HG03521 (cell line): ENCODE data around the gene MYB.
"Not testable (repeated sequence)": the region's sequence is repeated elsewhere in the genome, so short reads cannot be mapped to it uniquely, and the experiment has no call there.

Experiments
- ATAC-seq: cut with Tn5 transposase; IDR thresholded peaks from one replicate; pipeline ENCODE4 v1.9.1; 2021; ENCODE audit warnings: mild to moderate bottlenecking, moderate library complexity; ENCODE audit not compliant: unreplicated experiment

Gene MYB

GRCh38 chr6:135246412-135247012 is 65.4 kb downstream of the MYB start:
- ATAC-seq = not testable (repeated sequence)

- no peak for ATAC-seq
Observed at GRCh38 chr6:135250234-135250633, 69.1 kb downstream of the MYB start.

GRCh38 chr6:135250751-135251497 is 69.8 kb downstream of the MYB start:
- no peak for ATAC-seq

- no peak for ATAC-seq
Observed at GRCh38 chr6:135251498-135252441, 70.7 kb downstream of the MYB start.

GRCh38 chr6:135254471-135254870 is 73.4 kb downstream of the MYB start:
- ATAC-seq = no peak

GRCh38 chr6:135256866-135257265 is 75.8 kb downstream of the MYB start:
- ATAC-seq = no peak

- ATAC-seq = no peak
Observed at GRCh38 chr6:135257631-135258405, 76.7 kb downstream of the MYB start.

GRCh38 chr6:135258970-135259369 is 77.9 kb downstream of the MYB start:
- no peak for ATAC-seq

GRCh38 chr6:135260612-135261011 is 79.5 kb downstream of the MYB start:
- no peak for ATAC-seq

- ATAC-seq = no peak
Observed at GRCh38 chr6:135261872-135262725, 81.0 kb downstream of the MYB start.

- no peak for ATAC-seq
Observed at GRCh38 chr6:135265278-135265677, 84.2 kb downstream of the MYB start.

GRCh38 chr6:135266675-135267074 is 85.6 kb downstream of the MYB start:
- ATAC-seq = no peak

GRCh38 chr6:135267085-135267484 is 86.0 kb downstream of the MYB start:
- no peak for ATAC-seq

GRCh38 chr6:135268263-135268662 is 87.2 kb downstream of the MYB start:
- ATAC-seq = no peak

- ATAC-seq = no peak
Observed at GRCh38 chr6:135268740-135269139, 87.6 kb downstream of the MYB start.
